ENCODE results near the gene RYR1. TPM values are rescaled to one million over a fixed set of nuclear protein-coding genes. Genes with fewer than 3 reads are reported as not detected.
A peak's percentile ranks its signal among the peaks of the same experiment; 100 is the strongest.

The RYR1 gene
- total and polyA plus RNA-seq, 2 of the 13 experiments (the other 11 are each of a cell fraction or from before 2014, with no cell fraction given), result 0.03 TPM; not detected in 1

DNA sequence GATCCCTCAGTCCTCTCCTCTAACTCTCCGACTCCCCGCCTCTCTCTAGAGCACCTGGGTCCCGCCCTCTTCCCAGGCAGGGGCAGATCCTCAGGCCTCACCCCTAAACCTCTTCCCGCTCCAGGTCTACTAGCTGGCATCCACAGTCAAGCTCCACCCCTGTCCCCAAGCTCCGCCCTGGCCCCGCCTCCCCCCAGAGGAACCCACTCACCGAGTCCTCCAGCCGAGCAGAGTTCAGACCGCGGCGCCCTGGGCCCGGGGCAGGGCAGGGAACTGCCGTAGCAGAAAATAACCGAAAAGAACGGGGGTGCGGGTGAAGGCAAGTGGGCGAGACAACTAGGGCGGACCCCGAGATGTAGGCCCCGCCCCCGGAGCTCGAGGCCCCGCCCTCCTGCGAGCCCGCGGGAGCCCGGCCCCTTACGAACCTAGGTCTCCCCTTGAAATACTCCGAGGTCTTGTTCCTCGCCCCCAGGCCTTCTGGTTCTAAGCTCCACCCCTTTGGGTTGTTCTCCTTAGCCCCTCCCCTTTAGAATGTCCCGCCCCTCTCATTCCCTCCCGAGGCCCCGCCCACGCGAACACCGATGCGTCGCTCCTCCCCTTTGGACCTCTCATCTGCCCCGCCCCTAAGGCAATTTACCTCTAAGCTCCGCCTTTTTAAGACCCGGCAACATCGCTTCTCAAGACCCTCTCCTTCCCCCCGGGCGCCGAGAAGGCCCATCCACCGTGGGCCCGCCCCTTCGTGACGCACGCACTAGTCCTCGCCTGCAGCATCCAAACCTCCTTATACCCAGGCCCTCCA lies 45.7 kb upstream of the RYR1 start, which contains the start of gene GGN (continued):
- TF ChIP-seq, protein P1, sequence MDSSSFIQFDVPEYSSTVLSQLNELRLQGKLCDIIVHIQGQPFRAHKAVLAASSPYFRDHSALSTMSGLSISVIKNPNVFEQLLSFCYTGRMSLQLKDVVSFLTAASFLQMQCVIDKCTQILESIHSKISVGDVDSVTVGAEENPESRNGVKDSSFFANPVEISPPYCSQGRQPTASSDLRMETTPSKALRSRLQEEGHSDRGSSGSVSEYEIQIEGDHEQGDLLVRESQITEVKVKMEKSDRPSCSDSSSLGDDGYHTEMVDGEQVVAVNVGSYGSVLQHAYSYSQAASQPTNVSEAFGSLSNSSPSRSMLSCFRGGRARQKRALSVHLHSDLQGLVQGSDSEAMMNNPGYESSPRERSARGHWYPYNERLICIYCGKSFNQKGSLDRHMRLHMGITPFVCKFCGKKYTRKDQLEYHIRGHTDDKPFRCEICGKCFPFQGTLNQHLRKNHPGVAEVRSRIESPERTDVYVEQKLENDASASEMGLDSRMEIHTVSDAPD (CRISPR knock-in tag; IDR thresholded peaks at IDR 0.05), result no peak
- TF ChIP-seq, protein P2, sequence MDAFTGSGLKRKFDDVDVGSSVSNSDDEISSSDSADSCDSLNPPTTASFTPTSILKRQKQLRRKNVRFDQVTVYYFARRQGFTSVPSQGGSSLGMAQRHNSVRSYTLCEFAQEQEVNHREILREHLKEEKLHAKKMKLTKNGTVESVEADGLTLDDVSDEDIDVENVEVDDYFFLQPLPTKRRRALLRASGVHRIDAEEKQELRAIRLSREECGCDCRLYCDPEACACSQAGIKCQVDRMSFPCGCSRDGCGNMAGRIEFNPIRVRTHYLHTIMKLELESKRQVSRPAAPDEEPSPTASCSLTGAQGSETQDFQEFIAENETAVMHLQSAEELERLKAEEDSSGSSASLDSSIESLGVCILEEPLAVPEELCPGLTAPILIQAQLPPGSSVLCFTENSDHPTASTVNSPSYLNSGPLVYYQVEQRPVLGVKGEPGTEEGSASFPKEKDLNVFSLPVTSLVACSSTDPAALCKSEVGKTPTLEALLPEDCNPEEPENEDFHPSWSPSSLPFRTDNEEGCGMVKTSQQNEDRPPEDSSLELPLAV (CRISPR knock-in tag; conservative IDR thresholded peaks at IDR 0.05; ENCODE audit: low read depth), result no peak
- no peak for TF ChIP-seq MZF1 (CRISPR knock-in tag; IDR thresholded peaks at IDR 0.05; ENCODE audit: borderline replicate concordance)
- TF ChIP-seq HNRNPUL1 (IDR thresholded peaks at IDR 0.05; ENCODE audit: low read depth, low read length), result no peak
- TF ChIP-seq, protein P3, sequence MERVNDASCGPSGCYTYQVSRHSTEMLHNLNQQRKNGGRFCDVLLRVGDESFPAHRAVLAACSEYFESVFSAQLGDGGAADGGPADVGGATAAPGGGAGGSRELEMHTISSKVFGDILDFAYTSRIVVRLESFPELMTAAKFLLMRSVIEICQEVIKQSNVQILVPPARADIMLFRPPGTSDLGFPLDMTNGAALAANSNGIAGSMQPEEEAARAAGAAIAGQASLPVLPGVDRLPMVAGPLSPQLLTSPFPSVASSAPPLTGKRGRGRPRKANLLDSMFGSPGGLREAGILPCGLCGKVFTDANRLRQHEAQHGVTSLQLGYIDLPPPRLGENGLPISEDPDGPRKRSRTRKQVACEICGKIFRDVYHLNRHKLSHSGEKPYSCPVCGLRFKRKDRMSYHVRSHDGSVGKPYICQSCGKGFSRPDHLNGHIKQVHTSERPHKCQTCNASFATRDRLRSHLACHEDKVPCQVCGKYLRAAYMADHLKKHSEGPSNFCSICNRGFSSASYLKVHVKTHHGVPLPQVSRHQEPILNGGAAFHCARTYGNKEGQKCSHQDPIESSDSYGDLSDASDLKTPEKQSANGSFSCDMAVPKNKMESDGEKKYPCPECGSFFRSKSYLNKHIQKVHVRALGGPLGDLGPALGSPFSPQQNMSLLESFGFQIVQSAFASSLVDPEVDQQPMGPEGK (CRISPR knock-in tag; IDR thresholded peaks at IDR 0.05), result no peak
- no peak for TF ChIP-seq SIX4 (CRISPR knock-in tag; IDR thresholded peaks at IDR 0.05)
- TF ChIP-seq AKAP8 (CRISPR knock-in tag; IDR thresholded peaks at IDR 0.05), result peak; percentile 83
- TF ChIP-seq NR2C2 (CRISPR knock-in tag; IDR thresholded peaks at IDR 0.05; ENCODE audit: borderline replicate concordance), result no peak
- TF ChIP-seq HIVEP1 (CRISPR knock-in tag; IDR thresholded peaks at IDR 0.05), result 0 out of 2 replicates have a peak, but pooled peaks have one; percentile 18
- TF ChIP-seq ZNF230 (CRISPR knock-in tag; IDR thresholded peaks at IDR 0.05), result no peak
- TF ChIP-seq ZNF782 (CRISPR knock-in tag; IDR thresholded peaks at IDR 0.05; ENCODE audit: borderline replicate concordance), result no peak
- no peak for TF ChIP-seq ZNF326 (CRISPR knock-in tag; IDR thresholded peaks at IDR 0.05; ENCODE audit: borderline replicate concordance)
